CD4-positive, alpha-beta T cell treated with Interleukin-6 at 100 ng/mL for 8 hours (primary cell): ENCODE measurements around the gene LONRF2.

Experiments used
- DNase-seq: peaks from one replicate; pipeline ENCODE4 v3.0.0-alpha.2; 2020; ENCODE audit warnings: mixed read lengths, low spot score

LONRF2 gene

DNA sequence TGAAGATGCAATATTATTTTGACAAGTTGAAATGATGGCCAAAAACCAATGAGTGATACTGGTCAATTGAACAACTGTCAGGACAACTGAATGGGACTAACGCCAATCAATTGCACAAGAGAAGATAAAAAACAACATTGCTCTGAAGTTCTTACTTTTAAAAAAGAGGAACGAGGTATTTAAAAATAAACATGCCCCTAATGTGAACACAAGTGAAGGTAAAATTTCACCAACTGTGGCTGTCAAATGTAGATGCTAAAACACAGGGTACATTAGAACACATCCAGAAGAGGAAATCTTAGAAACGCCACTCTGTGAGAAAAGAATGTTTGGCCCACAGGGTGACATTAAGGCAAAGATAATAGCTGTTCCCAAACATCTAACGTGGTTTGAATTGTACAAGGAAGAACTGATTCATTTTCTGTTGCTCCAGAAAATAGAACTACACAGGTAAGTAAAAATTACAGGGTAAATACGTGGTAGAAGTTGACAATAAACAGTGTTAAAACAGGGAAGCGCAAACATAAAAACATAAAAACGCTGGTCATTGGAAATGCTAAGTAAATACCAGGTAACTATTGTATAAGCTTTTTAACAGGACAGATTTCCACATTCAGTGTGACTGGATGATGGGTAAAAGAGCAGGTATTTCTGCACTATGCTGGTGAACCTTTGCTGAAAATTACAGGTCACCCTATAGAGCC is 20.3 kb downstream of the LONRF2 start:
- DNase-seq, result no peak

DNA sequence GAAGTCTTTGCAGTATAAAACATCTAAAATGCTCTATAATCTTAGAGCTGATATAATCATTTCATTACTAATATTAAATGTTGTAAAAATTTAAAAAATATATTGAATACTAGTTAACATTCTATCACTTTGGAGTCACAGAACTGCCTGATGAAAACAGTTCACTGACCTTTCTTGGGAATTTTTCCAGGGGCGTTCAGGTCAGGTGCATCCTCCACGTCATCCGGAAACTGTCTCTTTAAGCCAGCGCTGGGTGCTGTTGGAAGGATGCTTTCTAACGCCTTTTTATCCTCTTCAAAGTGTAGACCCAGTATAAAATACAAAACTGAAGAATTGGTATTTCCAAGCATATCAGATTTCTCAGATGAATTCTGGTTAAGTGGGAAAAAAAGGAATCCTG is 22.8 kb downstream of the LONRF2 start:
- no peak for DNase-seq

DNA sequence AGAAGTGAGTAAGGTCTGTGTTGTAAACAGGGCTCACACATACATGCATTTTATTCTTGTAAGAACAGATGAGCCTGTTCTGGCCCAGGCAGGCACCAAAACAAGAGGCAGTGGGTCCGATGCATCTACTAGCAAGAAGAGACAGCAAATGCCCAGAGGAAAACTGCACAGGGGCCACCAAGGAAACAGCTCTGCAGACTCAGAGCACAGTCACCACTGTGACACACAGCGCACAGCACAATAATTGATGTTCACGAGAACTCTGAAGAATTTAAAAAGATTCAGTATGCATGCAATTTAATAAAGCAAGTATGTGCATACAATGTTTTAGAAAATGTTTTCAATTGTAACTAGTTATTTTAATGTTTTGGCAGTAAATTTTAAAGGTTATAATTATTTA is 24.8 kb downstream of the LONRF2 start:
- no peak for DNase-seq

DNA sequence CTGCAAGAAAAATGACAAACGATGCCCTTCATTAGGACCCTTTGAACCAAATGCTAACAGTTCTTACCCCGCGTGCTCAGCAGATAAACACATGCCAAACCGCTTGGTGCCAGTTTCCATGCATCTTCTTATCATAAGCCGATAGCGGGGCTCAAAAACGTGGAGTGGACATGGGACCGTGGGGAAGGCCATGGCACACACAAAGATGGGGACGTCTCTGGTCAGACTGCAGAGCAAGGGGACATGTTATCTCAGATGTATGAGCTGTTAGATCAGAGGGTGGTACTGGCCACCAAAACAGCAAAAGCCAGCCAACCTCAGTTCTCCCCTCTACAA is 28.2 kb downstream of the LONRF2 start:
- DNase-seq, result no peak

DNA sequence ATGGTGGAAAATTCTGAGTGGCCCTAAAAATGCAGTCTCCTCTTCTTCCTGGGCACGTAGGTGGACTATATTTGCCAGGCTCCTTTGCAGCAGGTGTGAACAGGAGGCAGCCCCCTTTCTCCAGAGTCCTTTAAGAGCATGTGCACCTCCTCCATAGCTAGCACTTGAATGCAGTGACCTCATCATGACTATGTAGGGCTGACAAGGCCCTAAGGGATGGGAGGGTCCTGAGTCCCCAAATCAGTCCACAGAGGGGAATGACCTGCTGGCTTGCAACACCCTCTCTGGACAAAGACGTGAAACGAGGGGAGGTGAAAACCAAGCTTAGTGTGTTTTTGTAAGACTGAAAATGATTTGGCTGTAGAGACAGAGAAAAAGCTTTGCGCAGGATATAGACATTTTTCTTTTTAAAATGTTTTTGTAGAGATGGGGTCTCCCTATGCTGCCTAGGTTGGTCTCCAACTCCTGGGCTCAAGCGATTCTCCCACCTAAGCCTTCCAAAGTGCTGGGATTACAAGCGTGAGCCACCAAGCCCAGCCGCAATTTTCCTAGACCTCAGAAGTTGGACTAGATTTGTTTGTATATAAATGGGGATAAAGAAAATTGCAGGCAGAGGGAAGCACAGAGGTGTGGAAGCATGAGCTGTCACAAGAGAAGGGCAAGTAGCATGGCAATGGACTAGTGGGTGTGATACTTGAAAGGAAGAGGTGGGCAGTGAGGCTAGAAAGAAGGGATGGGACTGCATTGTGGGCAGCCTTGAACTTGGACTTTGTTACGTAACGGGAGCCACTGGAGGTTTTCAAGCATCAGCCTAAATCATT is 28.8 kb downstream of the LONRF2 start:
- DNase-seq, result no peak

DNA sequence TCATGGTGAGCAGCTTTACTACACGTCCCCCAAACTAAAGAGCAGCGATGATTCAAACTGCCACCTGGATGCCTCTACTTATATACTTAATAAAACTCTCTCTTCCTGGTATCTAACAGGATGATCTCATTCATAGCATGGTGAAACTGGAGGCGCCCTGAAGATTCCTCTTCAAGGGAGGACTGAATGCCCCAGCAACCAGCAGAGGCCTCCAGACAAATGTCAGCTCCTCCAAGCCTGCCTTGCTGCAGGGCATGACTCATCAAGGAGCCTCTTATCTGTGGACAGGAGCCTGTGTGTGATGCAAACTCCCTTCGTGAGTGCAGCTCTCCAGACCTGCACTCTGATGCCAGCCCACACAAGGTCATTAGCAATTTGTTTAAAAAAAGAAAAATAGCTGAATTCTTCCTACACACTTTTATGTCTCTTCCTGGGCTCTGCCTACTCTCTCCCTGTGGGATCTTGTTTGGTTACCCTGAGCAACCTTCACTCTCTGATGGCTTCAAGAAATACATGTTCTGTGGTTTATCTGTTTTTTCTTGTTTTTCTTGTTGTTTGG is 30.2 kb downstream of the LONRF2 start:
- peak; percentile 49 for DNase-seq

DNA sequence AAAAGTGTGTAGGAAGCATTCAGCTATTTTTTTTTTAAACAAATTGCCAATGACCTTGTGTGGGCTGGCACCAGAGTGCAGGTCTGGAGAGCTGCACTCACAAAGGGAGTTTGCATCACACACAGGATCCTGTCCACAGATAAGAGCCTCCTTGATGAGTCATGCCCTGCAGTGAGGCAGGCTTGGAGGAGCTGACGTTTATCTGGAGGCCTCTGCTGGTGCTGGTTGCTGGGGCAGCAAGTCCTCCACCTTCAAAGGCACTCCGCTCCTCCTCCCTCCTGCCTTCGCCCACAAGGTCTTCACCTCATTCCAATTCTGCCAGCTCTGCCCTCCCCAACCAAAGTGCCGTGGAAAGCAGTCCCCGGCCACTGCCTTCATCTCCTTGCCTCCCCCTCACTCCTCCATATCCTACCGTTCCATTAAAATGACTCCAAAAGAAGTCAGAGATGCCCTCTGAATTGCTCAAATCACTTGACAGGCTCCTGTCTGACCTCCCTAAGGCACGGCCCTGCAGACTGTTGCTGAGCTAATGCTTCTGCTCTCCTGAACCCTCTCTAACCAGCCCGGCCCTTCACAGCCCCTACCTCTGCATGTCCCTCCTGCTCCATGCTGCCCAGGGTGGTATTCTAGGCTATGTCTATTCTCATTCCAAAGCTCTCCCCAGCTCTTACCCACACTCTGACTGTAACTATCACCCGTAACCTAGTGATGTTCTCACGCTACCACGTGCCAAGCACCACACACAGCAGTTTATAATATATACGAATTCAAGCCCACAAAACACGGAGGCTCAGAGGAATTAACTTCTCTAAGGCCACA is 30.9 kb downstream of the LONRF2 start:
- peak; percentile 74 for DNase-seq

DNA sequence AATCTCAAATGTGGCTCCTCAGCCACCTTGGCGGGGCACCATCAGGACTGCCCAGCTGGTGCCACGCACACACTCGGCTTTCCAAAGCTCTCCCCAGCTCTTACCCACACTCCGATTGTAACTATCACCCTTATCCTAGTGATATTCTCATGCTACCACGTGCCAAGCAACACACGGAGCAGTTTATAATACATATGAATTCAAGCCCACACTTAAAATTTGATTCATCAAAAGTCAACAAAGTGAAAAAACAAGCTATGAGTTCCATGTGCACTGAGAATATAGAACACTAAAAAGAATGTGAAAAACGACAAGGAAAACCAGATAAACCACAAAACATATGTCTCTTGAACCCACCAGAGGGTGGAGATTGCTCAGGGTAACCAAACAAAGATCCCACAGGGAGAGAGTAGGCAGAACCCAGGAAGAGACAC is 31.6 kb downstream of the LONRF2 start:
- no peak for DNase-seq

DNA sequence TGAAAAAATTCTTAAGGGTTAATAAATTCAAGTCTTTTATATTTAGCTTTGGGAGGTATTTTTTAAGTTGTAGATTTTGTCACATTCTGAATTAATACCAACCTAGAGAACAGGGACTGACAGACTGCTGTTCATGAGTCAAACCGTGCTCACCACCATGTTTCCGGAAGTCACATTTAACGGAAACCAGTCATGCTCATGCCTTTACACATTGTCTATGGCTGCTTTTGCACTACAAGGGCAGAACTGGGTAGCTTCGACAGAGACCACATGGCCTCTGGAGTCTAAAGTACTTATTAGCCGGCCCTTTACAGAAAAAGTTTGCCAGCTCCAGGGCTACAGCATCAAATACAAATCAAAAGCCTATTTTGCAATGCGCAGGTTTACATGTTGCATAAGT is 33.3 kb downstream of the LONRF2 start:
- DNase-seq, result peak; percentile 18

DNA sequence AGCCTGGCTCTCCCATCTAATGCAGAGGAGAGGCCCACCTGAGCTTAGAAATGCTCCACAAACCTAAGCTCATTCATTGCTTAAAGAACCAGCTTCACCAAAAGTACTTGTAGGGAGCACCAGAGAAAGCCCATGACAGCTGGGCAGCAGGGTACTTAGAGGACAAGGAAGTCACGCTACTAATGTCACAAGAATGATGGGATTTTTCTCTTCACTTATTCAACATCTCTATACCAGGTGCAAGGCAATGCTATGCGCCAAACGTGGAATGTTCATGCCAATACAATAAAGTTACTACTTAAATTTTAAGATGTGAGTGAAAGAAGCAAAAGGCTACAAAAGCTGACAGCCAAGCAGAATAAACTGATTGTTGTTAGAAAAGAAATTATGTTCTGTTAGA is 36.0 kb downstream of the LONRF2 start:
- DNase-seq, result no peak

DNA sequence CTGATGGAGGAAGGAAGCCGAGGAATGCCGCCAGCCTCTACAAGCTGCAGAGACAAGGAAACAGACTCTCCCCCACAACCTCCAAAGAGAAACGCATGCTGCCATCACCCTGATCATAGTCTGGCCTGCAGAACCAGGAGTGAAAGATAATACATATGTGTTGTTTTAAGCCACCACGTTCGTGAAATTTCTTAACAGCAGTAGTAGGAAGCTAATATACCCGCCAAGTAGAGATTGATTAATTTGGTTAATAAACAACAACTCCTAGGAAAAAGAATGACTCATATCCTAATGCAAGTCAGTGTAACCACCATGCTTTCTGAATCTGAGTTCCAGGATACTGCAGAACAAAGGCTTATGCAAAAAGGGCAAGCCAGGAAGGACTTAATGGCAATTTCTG is 36.6 kb downstream of the LONRF2 start:
- no peak for DNase-seq

DNA sequence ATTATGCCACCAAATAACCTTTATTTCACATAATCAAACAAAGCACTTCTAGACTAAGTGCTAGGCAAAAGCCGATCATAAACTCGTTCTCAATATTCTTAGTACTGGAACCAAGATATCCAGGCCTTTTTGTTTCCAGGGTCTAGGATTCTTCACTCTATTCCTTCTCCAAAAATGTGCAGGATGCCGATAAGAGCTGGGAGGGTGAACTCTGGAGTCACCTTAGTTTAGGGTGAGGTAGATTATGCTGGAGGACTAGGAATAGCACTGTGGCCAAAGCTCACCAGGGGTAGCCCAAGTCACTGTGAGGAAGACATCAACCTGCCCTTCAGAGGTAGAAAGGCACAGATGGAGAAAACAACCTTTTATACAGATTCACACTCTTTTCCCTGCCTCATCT is 37.3 kb downstream of the LONRF2 start:
- no peak for DNase-seq

DNA sequence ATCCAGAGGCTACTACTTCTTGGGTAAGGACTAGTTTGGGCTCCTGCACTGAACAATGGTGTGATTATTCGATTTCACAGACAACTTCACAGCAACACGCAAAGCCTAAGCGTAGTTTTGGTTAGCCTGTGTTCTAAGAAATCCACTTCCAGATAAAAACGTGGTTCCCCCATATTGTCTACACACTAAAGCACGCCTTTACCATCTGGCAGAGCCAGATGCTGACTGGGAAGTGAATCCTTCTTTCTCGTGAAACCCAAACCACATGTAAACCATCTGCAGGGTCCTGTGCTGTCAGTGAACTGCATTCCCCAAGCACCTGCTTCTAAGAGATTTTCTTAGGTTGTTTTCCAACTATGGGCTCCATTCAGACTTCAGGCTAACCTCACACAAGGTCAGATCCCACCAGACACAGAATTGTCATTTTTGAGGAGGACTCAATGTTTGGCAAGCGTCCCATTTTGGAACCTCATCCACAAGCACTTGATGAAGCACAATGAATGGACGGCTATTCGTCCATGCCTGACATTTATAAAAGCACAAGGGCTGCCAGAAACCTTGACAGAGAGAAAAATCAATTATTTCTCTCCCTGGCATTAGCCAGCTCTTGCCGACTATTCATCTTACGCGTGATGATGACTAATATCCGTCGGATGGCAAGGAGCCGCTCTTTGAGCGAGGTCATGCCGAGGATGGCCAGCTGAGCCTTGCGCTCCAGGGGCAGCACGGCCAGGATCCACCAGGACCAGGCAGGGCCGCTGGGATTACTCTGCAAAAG is 38.4 kb downstream of the LONRF2 start:
- DNase-seq, result no peak

DNA sequence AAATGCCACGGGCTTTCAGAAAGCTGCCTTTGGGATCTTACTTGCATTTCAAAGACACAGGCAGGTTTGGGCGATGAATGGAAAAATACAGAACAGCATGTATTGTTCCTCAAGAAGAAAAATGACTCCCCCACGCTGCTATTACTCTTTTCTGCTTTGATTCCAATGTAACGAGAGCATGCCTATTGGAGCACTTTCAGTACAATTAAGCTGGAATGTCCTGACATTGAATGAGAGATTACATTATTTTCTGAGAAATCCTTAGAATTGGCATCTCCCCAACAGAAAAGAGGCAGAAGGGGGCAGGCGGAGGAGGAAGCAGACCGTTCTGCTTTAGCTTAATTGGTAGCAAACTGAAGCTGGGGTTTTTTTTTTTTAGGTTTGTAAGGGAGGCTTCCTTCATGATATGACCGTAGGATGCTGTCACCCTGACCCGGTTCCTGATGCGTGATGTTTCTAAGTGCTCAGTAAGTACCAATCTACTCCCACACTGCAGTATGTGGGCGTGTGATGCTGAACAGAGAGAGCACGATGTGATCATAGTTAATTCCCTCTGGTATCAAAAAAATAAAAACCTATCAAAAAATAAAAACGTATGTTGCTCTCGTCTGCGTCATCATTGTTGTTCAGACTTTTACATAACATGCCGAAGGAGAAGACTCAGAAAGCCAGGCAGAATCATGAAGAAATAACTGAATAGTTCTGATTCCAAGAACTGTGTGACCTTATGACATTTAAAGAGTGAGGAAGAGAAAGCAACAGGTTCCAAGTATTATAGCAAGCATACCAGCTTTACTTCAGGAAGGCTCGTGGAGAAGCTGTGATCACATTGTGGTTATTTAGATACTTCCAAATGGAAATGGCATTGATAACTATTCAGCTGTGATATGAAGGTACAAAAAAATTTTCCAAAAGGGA is 40.5 kb downstream of the LONRF2 start:
- DNase-seq, result no peak

DNA sequence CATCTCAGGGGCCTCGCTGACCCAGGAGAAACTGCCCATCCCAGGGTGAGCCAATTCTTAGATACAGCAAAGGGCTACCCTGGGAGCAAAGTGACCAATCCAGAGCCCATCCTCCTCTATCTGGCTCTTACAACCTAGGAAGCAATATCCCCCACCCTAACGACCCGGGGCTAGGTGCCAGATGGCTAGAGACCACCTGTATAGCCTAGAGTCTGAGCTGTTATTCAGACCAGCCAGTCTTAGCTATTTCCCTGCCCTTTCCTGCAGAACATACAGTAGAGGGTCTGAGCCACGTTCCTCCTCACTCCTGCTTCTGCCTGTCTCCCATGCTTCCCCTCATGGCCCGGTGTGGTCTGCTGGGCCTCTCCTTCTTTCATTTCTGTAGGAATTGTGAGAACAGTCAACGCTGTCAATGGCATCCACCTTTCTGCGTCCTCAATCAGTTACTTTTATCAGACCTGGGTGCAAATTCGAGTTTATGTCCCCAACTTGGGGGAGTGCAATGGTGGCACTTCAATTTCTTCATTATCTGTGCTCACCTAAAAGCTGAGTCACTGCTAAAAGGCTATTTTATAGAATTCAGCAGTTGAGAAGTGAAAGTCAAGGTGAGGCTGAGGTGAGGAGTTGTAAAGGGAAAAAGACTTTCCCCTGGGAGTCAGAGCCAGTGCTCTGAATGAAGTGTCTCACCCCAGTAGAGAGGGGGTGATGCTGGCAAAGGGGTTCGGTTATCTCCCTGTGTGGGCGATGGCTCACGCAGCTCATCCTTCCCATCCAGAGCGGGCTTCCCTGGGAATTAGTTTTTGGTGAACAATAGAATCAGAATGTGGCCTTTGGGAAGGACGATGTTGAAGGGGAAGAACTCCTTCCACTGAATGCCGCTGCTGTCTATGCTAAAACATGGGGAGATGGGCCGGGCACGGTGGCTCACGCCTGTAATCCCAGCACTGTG is 42.4 kb downstream of the LONRF2 start:
- DNase-seq, result no peak

DNA sequence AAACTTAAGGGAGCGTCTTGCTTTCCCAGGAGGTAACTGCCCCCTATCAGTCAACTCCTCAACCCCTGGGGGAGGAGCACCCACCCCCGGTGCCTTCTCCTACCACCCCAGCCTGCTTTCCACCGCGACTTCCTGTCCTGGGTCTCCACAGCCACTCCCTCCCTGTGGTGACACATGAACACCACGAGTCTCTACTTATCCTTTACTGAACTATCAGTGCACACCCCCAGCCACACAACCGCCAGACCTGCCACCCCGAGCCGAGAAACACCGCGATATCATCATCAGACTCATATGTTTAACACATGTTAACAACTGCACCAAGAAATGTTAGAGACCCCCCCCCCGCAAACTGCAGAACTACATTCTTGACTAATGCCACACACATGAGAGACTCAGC is 43.3 kb downstream of the LONRF2 start:
- DNase-seq, result no peak

DNA sequence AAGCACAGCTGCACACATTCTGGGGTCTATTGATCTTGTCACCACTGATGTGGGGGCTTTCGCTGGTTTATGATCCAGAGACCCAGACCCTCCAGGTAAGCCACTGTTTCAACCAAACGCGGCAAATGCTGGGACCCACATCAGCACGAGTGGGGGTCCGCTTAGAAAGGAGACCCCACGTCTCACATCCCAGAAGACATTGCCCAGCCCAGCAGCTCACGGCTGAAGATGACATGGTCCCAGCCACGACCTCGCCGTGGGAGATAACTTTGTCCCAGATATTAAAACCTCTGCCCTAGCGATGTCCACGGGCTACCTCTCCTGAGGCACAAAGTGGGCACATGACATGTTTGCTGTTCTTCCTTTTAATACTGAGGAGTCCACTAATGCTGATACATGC is 43.8 kb downstream of the LONRF2 start:
- DNase-seq, result no peak

DNA sequence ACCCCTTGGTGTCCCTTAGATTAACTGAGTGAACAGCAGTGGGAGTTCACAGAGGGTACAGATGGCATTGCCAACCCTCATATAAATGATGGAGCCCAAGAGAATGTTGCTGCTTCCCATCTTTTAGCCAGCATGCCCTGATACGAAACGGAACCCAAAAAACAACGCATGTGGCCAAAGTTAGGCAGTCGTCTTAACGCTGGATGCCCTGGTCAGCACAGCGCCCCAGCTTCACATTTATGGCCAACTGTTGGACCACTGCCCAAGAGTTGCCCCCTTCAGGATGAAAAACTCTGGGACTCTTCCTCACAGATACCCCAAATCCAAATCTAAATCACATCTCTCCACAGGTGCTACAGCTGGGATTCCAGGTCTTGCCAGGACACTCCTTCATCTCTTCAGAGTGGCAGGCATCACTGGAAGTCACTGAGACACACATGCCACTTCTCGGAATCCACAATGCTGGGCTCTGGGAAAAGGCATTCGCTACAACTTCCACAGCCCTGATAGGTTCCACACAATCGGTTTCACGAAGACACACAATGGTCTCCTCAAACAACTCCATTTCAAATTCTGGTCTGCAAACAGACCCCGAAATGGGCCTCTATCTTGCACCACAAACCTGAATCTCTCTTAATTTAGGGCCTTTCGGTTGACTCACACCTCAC is 44.6 kb downstream of the LONRF2 start:
- no peak for DNase-seq

DNA sequence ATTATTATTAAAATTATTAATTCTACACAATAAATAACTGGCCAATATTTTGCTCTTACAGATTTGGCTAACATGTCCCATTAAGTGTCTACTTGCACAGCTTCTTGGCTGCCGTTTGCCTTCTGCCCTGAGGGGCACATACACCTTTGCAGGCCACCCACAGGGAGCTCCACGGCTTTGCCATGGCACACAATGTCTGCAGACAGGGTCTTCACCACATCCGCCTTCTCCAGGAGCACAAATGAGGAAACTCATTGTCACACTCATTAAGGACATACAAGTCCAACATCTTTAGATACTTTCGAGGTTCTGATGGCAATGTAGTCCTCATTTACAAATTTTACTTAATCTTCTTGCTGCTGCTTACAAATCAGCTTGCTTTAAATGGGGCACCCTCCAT is 45.6 kb downstream of the LONRF2 start:
- no peak for DNase-seq
